Measurements from ENCODE around the gene STAG1.

- TF ChIP-seq CTCF (IDR thresholded peaks at IDR 0.05), result peak; percentile 90 to 100 (median 99)
- no peak for TF ChIP-seq POLR2A (IDR thresholded peaks at IDR 0.05)
Measured at GRCh38 chr3:136752172-136752421, at the start of gene STAG1.
